Measurements from ENCODE around the gene BPTF.

DNA sequence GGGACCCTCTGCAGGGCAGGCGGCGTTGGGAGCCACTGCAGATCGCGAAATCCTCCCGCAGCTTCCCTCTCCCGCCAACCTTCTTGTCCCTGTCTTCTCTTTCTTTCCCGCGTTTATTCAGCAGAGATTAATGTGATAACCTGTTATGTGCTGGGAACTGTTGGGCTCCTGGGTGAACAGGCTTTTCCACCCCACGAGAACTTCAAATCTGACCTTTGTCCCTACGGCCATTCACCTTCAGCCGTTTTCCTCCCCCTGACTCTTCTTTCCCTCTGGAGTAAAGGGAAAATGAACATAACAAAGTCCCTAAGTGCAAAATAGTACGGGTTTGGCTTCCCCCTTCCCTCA, 195.1 kb downstream of the BPTF start:
- TF ChIP-seq, protein P1, sequence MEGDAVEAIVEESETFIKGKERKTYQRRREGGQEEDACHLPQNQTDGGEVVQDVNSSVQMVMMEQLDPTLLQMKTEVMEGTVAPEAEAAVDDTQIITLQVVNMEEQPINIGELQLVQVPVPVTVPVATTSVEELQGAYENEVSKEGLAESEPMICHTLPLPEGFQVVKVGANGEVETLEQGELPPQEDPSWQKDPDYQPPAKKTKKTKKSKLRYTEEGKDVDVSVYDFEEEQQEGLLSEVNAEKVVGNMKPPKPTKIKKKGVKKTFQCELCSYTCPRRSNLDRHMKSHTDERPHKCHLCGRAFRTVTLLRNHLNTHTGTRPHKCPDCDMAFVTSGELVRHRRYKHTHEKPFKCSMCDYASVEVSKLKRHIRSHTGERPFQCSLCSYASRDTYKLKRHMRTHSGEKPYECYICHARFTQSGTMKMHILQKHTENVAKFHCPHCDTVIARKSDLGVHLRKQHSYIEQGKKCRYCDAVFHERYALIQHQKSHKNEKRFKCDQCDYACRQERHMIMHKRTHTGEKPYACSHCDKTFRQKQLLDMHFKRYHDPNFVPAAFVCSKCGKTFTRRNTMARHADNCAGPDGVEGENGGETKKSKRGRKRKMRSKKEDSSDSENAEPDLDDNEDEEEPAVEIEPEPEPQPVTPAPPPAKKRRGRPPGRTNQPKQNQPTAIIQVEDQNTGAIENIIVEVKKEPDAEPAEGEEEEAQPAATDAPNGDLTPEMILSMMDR (IDR thresholded peaks at IDR 0.05) = no peak
- no peak for TF ChIP-seq POLR2AphosphoS5 (IDR thresholded peaks at IDR 0.05)

Measured in suprapubic skin (tissue), 3 donors.